Measurements from ENCODE around the gene MOSPD3. TPM values are rescaled to one million over a fixed set of nuclear protein-coding genes. Genes with fewer than 3 reads are reported as not detected.

The MOSPD3 gene
- total and polyA plus RNA-seq, 2 experiments from 2014 or later: 8.8 to 44.4 TPM

DNA sequence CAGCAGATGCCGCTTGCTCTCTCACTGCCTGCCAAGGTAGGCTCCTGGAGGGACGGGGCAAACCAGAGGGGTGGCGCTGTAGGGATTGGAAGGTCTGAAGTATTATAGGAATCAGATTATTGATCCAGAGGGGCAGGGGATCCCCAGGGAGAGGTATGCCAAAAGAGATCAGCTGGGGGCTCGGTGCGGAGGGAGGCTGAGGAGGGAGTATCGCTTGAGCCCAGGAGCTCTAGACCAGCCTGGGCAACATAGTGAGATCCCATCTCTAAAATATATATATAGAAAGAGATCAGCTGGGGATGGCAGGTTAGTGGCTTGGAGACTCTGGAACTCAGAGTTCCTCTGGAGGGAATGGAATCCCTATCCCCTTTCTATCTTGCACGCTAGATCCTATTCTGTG is 17.2 kb upstream of the MOSPD3 start:
- H4K20me1 ChIP-seq (ENCODE audit: insufficient read depth, poor library complexity, severe bottlenecking): no peaks in the 10 kb centered on the region
- H3K4me1 ChIP-seq (ENCODE audit: insufficient read depth): peaks cover 5% of the 10 kb centered on the region
- H3K4me2 ChIP-seq: no peak overlapping the region
- DNase-seq (ENCODE audit: low spot score): no peak
- H2AFZ ChIP-seq: no peak overlapping the region
- over 99% methylated on average over 7 of the region's 7 CpGs for whole genome bisulfite sequencing (ENCODE audit: low lambda C conversion rate, missing lambda C conversion rate)
- H3K27ac ChIP-seq: no peak overlapping the region
- H3K9me3 ChIP-seq (ENCODE audit: low read depth): no peaks in the 10 kb centered on the region
- H3K36me3 ChIP-seq (replicated peaks; ENCODE audit: insufficient read depth, low read depth): no peaks in the 10 kb centered on the region
- H3K79me2 ChIP-seq: no peaks in the 10 kb centered on the region
- TF ChIP-seq EZH2 (IDR thresholded peaks at IDR 0.05; ENCODE audit: borderline replicate concordance) (no peak), EZH2phosphoT487 (IDR thresholded peaks at IDR 0.05; ENCODE audit: low read depth, severe bottlenecking, unreplicated experiment) (no peak)
- TF ChIP-seq, protein P1, sequence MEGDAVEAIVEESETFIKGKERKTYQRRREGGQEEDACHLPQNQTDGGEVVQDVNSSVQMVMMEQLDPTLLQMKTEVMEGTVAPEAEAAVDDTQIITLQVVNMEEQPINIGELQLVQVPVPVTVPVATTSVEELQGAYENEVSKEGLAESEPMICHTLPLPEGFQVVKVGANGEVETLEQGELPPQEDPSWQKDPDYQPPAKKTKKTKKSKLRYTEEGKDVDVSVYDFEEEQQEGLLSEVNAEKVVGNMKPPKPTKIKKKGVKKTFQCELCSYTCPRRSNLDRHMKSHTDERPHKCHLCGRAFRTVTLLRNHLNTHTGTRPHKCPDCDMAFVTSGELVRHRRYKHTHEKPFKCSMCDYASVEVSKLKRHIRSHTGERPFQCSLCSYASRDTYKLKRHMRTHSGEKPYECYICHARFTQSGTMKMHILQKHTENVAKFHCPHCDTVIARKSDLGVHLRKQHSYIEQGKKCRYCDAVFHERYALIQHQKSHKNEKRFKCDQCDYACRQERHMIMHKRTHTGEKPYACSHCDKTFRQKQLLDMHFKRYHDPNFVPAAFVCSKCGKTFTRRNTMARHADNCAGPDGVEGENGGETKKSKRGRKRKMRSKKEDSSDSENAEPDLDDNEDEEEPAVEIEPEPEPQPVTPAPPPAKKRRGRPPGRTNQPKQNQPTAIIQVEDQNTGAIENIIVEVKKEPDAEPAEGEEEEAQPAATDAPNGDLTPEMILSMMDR (IDR thresholded peaks at IDR 0.05; ENCODE audit: poor library complexity): no peak
- H3K9me2 ChIP-seq (replicated peaks; ENCODE audit: insufficient read depth): no peaks in the 10 kb centered on the region
- no peak overlapping the region for H3K4me3 ChIP-seq
- H3K27me3 ChIP-seq: no peaks in the 10 kb centered on the region

DNA sequence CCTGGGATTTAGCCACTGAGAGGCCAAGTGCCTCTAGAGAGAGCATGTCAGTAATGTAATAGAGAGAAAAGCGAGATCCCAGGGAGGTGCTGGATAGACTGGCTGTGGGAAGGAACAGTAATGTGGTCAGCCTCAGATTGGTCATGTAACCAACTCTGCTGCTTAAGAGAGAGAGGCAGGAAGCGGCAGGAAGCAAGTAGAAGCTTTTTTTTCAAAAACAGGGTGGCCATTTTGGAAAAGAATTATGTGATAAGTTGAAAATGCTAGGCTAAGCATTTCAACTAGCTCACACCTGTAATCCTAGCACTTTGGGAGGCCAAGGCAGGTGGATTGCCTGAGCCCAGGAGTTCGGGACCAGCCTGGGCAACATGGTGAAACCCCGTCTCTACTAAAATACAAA is 13.9 kb upstream of the MOSPD3 start:
- Histone ChIP-seq H3K4me2 (no peak overlapping the region), H3K27me3 (no peaks in the 10 kb centered on the region), H3K4me3 (no peak overlapping the region), H3K9me2 (replicated peaks; ENCODE audit: insufficient read depth) (no peaks in the 10 kb centered on the region), H3K79me2 (peaks cover 3% of the 10 kb centered on the region), H3K9me3 (ENCODE audit: low read depth) (no peaks in the 10 kb centered on the region), H3K4me1 (ENCODE audit: insufficient read depth) (peaks cover 3% of the 10 kb centered on the region), H3K27ac (no peak overlapping the region), H4K20me1 (ENCODE audit: insufficient read depth, poor library complexity, severe bottlenecking) (no peaks in the 10 kb centered on the region), H2AFZ (no peak overlapping the region), H3K36me3 (replicated peaks; ENCODE audit: insufficient read depth, low read depth) (no peaks in the 10 kb centered on the region)
- no peak for DNase-seq (ENCODE audit: low spot score)
- WGBS (ENCODE audit: low lambda C conversion rate, missing lambda C conversion rate): 95% methylated on average over 4 of the region's 4 CpGs
- no peak for TF ChIP-seq EZH2 (IDR thresholded peaks at IDR 0.05; ENCODE audit: borderline replicate concordance)
- no peak for TF ChIP-seq EZH2phosphoT487 (IDR thresholded peaks at IDR 0.05; ENCODE audit: low read depth, severe bottlenecking, unreplicated experiment)
- TF ChIP-seq, protein P1 (IDR thresholded peaks at IDR 0.05; ENCODE audit: poor library complexity): no peak

DNA sequence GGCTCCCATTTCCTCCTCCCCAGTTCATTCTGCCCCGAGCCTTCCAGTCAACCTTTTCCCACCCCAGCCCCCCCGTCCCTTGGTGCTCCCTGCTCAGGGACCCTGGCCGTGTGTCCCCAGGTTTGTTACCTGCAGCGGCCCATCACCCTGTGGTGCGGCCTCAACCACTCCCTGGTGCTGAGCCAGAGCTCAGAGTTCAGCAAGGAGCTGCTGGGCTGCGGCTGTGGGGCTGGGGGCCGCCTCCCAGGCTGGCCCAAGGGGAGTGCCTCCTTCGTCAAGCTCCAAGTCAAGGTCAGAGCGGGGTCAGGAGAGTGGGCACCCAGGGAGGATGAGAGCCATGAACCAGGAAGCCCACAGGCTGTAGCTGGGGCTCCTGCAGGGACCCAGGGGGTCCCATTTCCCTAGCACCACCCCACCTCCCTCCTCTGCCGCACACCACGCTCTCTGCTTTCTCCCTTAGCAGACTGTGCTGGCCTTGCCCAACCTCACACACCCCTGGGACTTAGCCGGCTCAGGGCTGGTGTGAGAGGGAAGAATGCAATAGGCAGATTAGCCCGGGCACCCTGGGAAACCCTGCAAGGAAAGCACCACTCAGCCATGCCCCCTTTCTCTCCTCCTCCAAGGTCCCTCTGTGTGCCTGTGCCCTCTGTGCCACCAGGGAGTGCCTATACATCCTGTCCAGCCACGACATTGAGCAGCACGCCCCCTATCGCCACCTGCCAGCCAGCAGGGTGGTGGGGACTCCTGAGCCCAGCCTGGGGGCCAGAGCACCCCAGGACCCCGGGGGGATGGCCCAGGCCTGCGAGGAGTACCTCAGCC is 12.2 kb upstream of the MOSPD3 start:
- Histone ChIP-seq H3K4me2 (no peak overlapping the region), H3K79me2 (peaks cover 3% of the 10 kb centered on the region), H2AFZ (no peak overlapping the region), H3K9me3 (ENCODE audit: low read depth) (no peaks in the 10 kb centered on the region), H3K4me3 (no peak overlapping the region), H3K27ac (no peak overlapping the region), H3K27me3 (no peaks in the 10 kb centered on the region), H3K36me3 (replicated peaks; ENCODE audit: insufficient read depth, low read depth) (no peaks in the 10 kb centered on the region), H3K4me1 (ENCODE audit: insufficient read depth) (peaks cover 7% of the 10 kb centered on the region), H4K20me1 (ENCODE audit: insufficient read depth, poor library complexity, severe bottlenecking) (no peaks in the 10 kb centered on the region), H3K9me2 (replicated peaks; ENCODE audit: insufficient read depth) (no peaks in the 10 kb centered on the region)
- no peak for TF ChIP-seq EZH2 (IDR thresholded peaks at IDR 0.05; ENCODE audit: borderline replicate concordance)
- TF ChIP-seq, protein P1 (IDR thresholded peaks at IDR 0.05; ENCODE audit: poor library complexity): no peak
- no peak for TF ChIP-seq EZH2phosphoT487 (IDR thresholded peaks at IDR 0.05; ENCODE audit: low read depth, severe bottlenecking, unreplicated experiment)
- 84% methylated on average over 17 of the region's 18 CpGs for WGBS (ENCODE audit: low lambda C conversion rate, missing lambda C conversion rate)
- DNase-seq (ENCODE audit: low spot score): no peak
